IPS-NIHi11 (cell line): ENCODE measurements around the gene AADAT.

Experiments
- DNase-seq: peaks from one replicate; pipeline ENCODE4 v3.0.0; 2012; ENCODE audit warnings: mixed read lengths, low spot score

Gene AADAT

DNA sequence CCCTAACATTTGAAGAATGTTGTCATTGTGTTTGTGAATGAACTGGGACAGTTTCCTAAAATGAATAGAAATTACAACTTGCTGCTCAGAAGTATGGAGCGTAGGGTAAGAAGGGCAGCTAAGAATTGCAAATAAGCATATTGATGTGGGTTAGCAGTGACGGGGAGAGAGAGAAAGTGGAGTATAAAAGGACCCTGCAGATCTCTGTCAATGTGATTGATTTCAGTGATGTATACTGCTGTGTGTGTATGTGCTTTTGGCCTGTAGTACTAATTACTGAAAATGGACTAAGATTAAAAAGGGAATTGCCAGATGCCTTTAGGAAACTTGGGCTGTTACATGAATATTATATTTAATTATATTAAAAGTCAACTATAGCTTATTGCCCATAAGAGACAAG lies 55.8 kb downstream of the AADAT start:
- no peak for DNase-seq

DNA sequence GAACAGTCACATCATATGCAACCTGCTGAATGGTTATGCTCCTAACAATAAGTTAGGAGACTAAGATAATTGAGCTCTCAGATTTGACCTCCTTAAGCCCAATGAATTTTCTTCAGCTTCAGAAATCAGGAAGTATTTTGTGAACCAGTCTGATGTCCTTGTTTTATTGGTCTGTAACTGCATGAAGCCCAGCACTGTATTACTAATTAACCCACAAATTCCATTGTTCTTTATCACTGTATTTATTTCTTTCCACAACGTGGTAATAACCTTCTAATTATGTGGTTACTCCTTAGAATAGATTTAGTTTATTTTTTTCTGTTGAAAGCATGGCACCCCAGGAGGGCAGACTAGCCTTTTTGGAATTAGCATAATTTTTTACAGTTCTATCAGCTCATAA lies 59.6 kb downstream of the AADAT start:
- no peak for DNase-seq

- DNase-seq, result peak; percentile 91
These were observed 62.5 kb downstream of the AADAT start for GRCh38 chr4:170027181-170027829.

GRCh38 chr4:170026253-170027021 lies 63.3 kb downstream of the AADAT start, which contains the start of gene MFAP3L:
MFAP3L (minus strand) TSS chr4:170026395; CDS start chr4:170005877, 20,518 bp downstream.
- DNase-seq, result peak; percentile 97

DNA sequence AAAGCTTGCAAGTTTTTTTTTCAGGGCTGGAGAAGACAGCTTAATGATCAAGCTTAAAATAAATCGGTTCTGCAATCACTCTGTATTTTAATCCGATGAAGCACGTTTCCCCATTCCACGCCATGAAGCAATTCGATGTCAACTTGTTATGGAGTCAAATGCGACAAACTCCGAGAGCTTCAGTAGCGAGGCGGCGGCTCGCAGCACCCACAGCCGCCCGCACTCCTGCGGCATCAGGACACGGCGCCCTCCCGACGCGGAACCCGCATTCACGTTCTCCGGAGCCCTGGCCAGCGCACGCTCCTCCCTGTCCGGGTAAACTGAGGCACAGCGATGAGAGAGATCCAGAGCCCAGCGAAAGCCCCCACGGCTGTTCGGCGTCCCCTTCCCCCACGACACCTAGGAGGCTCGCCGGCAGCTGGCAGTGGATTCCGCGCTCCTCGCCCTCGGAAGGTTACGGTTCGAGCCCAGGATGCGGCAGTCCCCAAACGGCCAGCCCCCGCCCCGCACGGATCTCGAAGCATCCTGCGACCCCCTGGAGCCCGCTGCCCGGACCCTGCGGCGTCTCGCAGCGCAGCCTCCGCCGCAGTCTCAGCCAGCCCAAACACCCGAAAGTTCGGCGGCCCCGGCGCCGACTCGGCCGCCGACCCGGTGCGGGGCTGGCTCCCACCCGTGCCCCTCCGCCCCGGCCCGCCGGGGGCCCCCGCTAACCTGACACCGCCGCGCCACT lies 64.1 kb downstream of the AADAT start:
- no peak for DNase-seq

DNA sequence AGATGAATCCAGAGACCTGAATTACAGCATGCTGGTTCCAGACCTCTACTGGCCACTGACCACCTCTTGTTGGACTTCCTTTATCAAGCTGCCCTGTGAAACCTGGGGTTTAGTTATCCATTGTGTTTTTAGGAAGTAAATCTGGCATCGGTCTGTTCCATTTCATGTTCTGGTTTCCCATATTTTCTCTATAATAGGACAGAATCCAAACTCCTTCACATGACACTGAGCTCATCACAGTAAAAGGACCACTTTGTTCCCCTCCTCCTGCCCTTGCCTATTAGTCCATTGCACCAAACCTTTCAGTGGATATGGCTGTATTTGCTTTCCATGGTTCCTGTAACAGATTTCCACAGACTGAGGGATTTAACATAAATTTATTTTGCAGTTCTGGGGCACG lies 67.5 kb downstream of the AADAT start:
- no peak for DNase-seq

DNA sequence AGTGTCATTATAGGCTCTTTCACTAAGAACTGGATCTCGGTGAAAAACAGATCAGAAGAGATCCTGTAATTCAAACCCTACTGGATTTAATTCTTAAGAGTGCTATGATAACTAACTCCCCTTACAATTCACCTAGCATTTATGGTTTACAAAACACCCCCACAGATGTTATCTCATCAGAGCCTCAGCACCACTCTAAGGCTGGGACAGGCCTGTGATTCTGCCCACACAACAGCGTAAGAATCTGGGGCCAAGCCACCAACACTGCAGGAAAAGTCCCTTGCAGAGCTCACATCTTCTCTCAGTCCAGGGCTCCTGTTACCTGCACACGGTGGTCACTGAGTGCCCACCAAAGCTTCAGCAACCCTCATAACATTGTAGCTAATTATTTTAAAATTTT lies 72.5 kb downstream of the AADAT start:
- DNase-seq, result no peak

DNA sequence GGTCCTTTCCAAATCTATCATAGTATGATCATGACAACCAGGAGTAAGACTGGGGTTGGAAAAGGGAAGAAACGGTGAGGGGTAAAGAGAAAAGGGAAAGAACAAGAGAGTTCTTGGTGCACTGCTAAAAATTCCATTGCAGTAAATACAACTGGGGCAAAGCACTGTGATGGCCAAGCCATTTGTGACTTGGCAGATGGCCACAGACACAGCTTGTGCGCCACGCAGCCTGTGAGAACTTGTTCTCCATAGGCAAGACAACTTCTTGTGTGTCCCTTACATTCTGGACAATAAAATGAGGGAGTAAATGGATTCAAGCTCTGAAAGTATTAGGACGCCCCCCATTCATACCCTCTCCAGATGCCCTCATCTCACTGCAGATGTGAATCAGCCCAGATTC lies 74.5 kb downstream of the AADAT start:
- no peak for DNase-seq

DNA sequence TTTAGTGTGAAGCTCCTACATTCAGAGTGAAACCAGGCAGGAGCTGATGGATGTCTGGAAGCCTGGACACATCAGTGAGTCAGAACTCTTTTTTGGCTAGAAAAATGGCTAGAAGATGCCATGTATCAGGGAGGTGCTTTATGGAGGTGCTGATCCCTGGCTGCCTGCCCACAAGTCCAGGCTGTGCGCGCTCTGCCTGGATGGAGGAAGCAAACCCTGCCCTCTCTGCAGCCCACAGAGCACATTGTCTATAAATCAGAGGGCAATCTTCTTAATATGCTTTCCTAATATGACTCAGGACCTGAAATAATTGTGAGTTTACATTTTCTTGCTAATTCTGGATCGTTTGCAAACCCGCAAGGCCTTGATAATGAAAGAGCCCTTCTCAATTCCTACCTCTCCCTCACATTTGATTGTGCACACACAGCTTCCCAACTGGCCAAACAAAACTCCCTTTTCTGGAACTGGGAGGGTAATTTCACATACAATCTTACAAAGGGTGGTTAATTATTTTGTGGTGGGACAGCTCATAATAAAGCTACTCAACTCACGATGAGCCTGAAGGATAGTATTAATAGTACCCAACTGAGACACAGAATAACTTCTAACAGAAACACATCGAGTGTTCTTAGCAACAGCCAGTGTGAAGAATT lies 75.3 kb downstream of the AADAT start:
- DNase-seq, result no peak

- no peak for DNase-seq
These were observed 77.2 kb downstream of the AADAT start for GRCh38 chr4:170012629-170012958.

DNA sequence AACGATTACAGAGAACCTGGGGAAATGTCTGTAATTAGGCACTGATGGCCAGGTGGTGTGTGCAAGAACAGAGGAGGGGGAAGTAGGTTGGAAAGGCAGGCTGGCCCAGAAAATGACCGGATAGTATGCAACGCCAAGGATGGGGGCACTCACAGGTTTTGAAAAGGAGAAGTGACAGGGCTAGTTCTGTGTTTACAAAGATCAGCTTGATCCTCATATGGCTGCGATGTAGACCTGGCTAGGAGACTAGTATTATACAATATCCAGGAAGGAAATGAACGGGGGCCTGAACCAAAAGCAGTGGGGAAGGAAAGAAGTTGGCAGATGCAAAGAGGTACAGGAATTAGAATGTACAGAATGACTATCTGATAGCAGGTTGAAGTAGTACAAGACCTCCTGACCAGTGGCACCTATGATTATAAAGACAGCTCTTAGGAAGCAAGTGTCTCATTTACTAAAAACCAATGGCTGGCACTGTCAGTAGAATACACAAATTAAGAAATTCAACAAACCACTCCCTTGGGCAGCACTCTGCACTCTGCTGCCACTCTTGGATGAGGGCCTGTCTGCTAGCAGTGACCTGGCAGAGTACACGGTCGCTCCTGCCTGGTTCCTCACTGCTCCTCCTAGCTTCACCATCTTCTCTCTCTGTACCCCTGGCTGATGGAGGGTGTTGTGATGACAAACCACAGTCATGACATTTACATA lies 77.7 kb downstream of the AADAT start:
- DNase-seq, result no peak
